DOHH2 (cell line): ENCODE measurements around the gene CIDEB.

Experiments used
- EZH2phosphoT487 ChIP-seq: fragments of 200-600 bp; sonication (generic); IDR thresholded peaks from 2 replicates; pipeline ENCODE4 v1.6.1; 2017; ENCODE audit warnings: borderline replicate concordance, mild to moderate bottlenecking, antibody characterized with exemption, low read length, moderate library complexity, mixed read lengths
- TF ChIP-seq, protein P1 (sequence below): fragments of 200-600 bp; sonication (generic); IDR thresholded peaks from one replicate; pipeline ENCODE4 v1.5.1; 2014; ENCODE audit warnings: antibody characterized with exemption, mild to moderate bottlenecking, low read depth, low read length; ENCODE audit not compliant: poor library complexity, severe bottlenecking

DNA sequence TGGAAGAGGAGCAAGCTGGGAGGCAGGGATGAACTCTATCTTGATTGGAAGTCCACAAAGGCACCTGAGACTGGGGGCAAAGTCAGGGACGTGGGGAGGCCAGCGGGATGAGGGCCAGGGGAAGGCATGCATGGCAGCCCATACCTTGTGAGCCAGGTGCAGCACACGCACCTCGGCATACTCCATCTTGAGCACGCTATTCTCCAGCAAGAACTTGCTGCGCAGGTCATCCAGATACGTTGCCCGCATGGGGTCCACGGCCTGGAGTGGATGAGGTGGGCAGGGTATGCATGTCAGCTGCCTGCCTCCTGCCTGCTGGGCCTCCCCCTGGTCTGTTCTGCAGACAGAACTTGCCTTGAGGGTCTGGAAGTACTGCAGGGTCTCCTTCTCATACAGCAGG, 40.3 kb downstream of the CIDEB start:
- TF ChIP-seq, protein P1, sequence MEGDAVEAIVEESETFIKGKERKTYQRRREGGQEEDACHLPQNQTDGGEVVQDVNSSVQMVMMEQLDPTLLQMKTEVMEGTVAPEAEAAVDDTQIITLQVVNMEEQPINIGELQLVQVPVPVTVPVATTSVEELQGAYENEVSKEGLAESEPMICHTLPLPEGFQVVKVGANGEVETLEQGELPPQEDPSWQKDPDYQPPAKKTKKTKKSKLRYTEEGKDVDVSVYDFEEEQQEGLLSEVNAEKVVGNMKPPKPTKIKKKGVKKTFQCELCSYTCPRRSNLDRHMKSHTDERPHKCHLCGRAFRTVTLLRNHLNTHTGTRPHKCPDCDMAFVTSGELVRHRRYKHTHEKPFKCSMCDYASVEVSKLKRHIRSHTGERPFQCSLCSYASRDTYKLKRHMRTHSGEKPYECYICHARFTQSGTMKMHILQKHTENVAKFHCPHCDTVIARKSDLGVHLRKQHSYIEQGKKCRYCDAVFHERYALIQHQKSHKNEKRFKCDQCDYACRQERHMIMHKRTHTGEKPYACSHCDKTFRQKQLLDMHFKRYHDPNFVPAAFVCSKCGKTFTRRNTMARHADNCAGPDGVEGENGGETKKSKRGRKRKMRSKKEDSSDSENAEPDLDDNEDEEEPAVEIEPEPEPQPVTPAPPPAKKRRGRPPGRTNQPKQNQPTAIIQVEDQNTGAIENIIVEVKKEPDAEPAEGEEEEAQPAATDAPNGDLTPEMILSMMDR, result no peak
- TF ChIP-seq EZH2phosphoT487, result no peak
